HL-60 (cell line): ENCODE measurements around the gene OSBPL10.

Experiments used
- DNase-seq, 2 experiments: peaks; one replicate each; pipeline ENCODE4 v3.0.0-alpha.2; 2010 to 2020; ENCODE audit warnings: low read depth in 1 of 2, low spot score in 1 of 2
- H3K27ac ChIP-seq: fragments of 250-450 bp; sonication (Bioruptor Pico); replicated peaks from 2 replicates; pipeline ENCODE4 v1.5.1; 2020; ENCODE audit warnings: mild to moderate bottlenecking, moderate library complexity
- H3K27me3 ChIP-seq: fragments of 250-450 bp; sonication (Bioruptor Pico); 2 replicates; pipeline ENCODE4 v1.5.1; 2021; ENCODE audit warnings: mild to moderate bottlenecking, moderate library complexity; ENCODE audit not compliant: insufficient read depth, poor library complexity, severe bottlenecking
- H3K4me3 ChIP-seq: replicated peaks from 2 replicates; pipeline ENCODE4 v1.5.1; 2011; ENCODE audit warnings: mild to moderate bottlenecking, control low read depth, low read length; ENCODE audit not compliant: insufficient read depth
- CTCF ChIP-seq: IDR thresholded peaks from one replicate; pipeline ENCODE4 v1.5.1; 2011; ENCODE audit warnings: low read length, control low read depth, inconsistent platforms; ENCODE audit not compliant: insufficient read depth
- GABPA ChIP-seq: IDR thresholded peaks from 2 replicates; pipeline ENCODE4 v1.6.1; 2012; ENCODE audit warnings: low read depth
- POLR2AphosphoS5 ChIP-seq: IDR thresholded peaks from 2 replicates; pipeline ENCODE4 v1.6.1; 2012; ENCODE audit warnings: low read depth
- REST ChIP-seq: IDR thresholded peaks from 2 replicates; pipeline ENCODE4 v1.6.1; 2012; ENCODE audit warnings: low read depth; ENCODE audit not compliant: insufficient replicate concordance
- SPI1 ChIP-seq: IDR thresholded peaks from 2 replicates; pipeline ENCODE4 v1.6.1; 2012; ENCODE audit warnings: low read depth, mild to moderate bottlenecking, borderline replicate concordance

The OSBPL10 gene

GRCh38 chr3:31977736-31978135 is 3.3 kb downstream of the OSBPL10 start:
- DNase-seq: no peak
- TF ChIP-seq POLR2AphosphoS5 (no peak), REST (no peak), CTCF (no peak), GABPA (no peak), SPI1 (no peak)
- no peak overlapping the region for H3K27ac ChIP-seq
- no peak overlapping the region for H3K4me3 ChIP-seq
- peaks cover 43% of the 10 kb centered on the region for H3K27me3 ChIP-seq

GRCh38 chr3:31976302-31976701 is 4.8 kb downstream of the OSBPL10 start:
- peaks cover 28% of the 10 kb centered on the region for H3K27me3 ChIP-seq
- TF ChIP-seq REST (no peak), GABPA (no peak), CTCF (no peak), POLR2AphosphoS5 (no peak), SPI1 (no peak)
- no peak overlapping the region for H3K4me3 ChIP-seq
- DNase-seq: no peak
- no peak overlapping the region for H3K27ac ChIP-seq

- DNase-seq: no peak
- no peak overlapping the region for H3K27ac ChIP-seq
- TF ChIP-seq REST (no peak), SPI1 (no peak), GABPA (no peak), POLR2AphosphoS5 (no peak), CTCF (no peak)
- H3K4me3 ChIP-seq: no peak overlapping the region
- H3K27me3 ChIP-seq: peaks cover 19% of the 10 kb centered on the region
These were observed 6.1 kb downstream of the OSBPL10 start for GRCh38 chr3:31974964-31975363.
